Stimulated activated CD4-positive, alpha-beta T cell treated with anti-CD3 and anti-CD28 coated beads, Interleukin-4, amount 100 ng/mL, for 1 hour (primary cell): ENCODE measurements around the gene PALM3.
"Not testable (repeated sequence)": the region's sequence is repeated elsewhere in the genome, so short reads cannot be mapped to it uniquely, and the experiment has no call there.

ENCODE experiments used
- DNase-seq: peaks from one replicate; pipeline ENCODE4 v3.0.0-alpha.2; 2020

PALM3 gene

DNA sequence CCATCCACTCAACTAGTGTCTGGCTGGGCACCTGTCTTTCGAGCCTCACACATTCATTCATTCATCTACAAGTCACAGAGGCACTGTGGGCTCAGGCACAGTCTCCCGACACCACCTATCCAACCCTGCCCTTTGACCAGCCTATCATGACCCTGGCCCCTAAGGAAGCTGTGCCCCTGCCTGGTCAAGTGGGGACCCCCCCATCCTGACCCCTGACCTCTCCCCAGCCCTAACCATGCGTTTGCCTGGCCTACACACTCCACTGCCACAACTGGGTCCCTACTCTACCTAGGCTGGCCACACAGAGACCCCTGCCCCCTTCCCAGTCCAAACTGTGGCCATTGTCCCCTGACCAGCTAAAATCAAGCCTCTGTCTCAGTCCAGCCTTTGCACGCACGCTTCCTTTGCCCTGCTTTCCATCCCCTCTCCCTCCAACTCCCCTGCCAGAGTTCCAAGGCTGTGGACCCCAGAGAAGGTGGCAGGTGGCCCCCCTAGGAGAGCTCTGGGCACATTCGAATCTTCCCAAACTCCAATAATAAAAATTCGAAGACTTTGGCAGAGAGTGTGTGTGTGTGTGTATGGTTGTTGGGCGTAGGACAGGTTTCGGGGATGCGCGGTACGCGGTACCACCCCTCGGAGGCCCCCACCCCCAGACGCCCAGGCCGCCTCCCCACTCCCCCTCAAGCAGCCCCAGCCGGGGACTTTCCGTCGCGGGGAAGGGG, 30.7 kb downstream of the PALM3 start:
- no peak for DNase-seq

DNA sequence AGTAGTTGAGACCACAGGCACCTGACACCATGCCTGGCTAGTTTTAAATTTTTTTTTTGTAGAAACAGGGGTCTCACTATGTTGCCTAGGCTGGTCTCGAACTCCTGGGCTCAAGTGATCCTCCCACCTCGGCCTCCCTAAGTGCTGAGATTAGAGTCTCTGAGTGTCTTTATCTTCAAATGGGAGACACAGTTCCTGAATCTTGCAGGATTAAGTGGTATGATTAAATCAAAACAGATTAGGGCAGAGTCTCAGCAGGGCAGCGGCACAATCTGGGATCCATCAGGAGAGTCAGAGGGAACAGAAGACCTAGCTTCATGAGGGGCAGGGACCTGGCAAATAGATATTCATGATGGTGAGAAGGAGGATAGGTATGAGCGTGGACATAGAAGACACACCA, 33.0 kb downstream of the PALM3 start:
- DNase-seq = no peak

DNA sequence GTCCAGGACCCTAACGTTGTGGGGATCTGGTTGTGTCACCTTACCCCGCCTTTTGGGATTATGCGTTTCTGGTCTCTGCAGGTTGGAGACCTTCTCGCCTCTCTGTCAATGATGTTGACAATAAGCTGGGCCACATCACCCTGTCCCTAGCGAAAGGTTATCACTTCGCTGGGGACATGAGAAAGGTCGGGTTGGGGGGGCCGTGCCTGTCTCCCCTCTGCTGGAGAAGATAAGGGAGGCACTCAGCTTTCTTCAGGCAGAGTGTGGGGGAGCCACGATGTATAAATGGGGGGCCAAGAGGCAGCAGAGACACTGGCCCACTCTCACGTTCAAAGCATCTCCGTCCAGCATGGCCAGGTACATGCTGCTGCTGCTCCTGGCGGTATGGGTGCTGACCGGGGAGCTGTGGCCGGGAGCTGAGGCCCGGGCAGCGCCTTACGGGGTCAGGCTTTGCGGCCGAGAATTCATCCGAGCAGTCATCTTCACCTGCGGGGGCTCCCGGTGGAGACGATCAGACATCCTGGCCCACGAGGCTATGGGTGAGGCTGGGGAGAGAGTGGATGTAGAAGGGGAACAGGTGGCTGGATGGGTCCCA, 33.9 kb downstream of the PALM3 start, which contains the start of gene RLN3:
RLN3 (plus strand) TSS at position 293 of the 595 bp plus-strand sequence; CDS start at position 350, 57 bp downstream.
- DNase-seq = no peak

DNA sequence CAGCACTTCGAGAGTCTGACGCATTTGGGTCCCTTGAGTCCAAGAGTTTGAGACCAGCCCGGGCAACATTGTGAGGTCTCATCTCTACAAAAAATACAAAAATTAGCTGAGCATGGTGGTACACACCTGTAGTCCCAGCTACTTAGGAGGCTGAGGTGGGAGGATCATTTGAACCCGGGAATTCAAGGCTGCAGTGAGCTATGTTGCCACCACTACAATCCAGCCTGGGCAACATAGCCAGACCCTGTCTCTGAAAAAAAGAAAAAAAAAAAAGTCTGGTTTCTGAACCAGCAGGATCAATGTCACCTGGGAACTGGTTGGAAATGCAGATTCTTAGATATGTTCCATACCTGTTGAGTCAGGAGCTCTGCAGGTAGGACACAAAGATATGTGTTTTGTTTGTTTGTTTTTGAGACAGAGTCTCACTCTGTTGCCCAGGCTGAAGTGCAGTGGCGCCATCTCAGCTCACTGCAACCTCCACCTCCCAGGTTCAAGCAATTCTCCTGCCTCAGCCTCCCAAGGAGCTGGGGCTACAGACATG, 35.2 kb downstream of the PALM3 start:
- not testable (repeated sequence) for DNase-seq

DNA sequence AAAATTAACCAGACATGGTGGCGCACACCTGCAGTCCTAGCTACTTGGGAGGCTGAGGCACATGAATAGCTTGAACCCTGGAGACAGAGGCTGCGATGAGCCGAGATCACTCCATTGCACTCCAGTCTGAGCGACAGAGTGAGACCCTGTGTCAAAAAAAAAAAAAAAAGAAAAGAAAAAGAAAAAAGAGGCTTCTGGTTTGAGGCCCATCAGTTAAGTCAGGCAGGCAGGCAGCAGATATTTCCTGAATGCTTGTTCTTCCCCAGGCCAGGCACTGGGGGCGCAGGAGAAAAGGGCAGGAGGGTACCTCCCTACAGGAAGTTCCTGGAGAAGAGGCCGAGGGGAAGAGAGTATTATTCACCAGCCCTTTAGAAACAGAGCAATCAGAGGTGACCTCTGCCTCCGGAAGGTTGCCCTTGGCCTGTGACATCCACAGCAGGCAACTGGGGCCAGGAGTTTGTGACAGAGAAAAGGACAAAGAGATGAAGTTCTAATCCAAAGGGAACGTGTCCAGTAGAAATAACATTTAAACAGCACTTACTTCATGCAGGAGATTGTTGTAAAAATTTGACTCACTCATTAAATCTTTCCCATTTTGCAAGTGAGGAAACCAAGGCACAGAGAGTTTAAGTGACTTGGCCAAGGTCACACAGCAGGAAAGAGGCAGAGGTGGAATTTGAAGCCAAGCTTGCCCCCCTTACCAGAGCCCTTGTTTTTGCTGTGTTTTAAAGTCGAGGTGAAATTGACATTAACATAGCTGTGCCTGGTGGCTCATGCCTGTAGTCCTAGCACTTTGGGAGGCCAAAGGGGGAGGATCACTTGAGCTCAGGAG, 38.3 kb downstream of the PALM3 start:
- no peak for DNase-seq

DNA sequence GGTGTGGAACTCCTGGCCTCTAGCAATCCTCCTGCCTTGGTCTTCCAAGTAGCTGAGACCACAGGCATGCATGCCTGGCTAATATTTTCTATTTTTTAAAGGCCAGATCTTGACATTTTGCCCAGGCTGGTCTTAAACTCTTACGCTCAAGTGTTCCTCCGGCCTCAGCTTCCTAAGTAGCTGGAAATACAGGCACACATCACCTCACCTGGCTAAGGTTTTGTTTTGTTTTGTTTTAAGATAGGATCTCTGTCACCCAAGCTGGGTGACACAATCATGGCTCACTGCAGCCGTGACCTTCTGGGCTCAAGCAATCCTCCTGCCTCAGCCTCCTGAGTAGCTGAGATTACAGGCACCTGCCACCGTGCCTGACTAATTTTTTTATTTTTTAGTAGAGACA, 39.4 kb downstream of the PALM3 start:
- DNase-seq = no peak

DNA sequence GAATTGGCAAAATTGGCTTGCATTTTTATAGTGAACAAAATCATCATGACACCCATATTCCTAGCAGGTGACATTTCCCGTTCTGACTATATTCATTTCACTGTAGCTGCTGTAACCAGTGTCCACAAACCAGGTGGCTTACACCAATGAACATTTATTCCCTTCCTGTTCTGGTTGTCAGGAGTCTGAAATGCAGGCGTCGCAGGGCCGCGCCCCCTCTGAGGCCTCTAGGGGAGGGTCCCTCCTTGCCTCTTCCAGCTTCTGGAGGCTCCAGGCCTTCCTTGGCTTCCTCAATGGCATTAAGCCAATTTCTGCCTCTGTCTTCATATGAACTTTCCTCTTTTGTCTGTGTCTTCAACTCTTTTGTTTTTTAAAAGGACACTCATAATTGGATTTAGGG, 40.4 kb downstream of the PALM3 start:
- DNase-seq = no peak

DNA sequence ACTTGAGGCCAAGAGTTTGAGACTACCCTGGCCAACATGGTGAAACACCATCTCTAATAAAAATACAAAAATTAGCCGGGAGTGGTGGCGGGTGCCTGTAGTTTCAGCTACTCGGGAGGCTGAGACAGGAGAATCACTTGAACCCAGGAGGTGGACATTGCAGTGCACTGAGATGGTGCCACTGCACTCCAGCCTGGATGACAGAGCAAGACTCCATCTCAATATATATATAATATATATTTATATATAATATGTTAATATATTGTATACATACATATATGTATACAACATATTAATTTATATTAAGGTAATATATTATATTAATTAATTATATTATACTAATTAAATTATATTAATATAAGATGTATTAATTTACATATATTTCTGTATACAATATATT, 42.1 kb downstream of the PALM3 start:
- not testable (repeated sequence) for DNase-seq

DNA sequence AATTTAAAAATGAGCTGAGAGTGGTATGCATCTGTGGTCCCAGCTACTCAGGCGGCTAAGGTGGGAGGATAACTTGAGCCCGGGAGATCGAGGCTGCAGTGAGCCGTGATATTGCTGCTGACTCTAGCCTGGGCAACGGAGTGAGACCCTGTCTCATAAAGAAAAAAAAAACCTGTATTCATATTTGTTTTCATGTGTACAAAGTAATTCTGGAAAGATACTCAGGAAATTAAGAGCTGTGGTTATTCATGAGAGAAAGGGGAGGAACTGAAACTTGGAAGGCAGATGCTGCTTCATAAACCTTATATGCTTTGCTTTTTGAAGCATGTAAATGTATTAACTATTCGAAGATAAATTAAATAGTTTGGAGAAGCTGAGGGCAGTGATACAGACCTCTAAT, 42.8 kb downstream of the PALM3 start:
- no peak for DNase-seq

DNA sequence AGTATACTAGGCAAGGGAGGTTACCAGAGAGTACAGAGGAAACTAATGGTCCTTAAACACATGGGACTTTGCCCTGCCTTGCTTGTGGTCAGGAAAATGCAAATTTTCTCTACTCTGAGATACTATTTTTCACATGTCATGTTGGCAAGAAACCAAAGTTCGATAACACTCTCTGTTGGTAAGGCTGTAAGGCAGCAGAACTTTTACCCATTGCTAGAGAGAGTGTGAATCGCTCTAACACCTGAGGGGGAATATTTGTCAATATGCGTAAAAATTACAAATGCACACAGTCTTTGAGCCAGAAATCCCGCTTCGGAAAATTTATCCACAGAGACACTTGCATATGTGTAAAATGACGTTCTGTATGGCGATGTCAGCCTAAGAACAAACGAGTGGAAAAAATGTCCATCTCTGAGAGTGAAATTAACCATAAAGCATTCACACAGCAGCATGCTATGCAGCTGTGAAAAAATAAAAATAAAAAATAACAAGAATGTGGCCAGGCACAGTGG, 46.3 kb downstream of the PALM3 start:
- no peak for DNase-seq

DNA sequence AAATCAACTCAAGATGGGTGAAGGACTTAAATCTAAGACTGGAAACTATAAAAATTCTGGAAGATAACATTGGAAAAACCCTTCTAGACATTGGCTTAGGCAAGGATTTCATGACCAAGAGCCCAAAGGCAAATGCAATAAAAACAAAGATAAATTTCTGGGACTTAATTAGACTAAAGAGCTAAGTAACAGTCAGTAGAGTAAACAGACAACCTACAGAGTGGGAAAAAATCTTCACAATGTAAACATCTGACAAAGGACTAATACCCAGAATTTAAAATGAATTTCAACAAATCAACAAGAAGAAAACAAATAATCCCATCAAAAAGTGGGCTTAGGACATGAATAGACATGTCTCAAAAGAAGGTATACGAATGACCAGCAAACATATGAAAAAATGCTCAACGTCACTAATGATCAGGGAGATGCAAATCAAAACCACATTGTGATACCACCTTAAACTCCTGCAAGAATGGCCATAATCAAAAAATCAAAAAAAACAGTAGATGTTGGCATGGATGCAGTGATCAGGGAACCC, 49.4 kb downstream of the PALM3 start:
- DNase-seq = no peak

DNA sequence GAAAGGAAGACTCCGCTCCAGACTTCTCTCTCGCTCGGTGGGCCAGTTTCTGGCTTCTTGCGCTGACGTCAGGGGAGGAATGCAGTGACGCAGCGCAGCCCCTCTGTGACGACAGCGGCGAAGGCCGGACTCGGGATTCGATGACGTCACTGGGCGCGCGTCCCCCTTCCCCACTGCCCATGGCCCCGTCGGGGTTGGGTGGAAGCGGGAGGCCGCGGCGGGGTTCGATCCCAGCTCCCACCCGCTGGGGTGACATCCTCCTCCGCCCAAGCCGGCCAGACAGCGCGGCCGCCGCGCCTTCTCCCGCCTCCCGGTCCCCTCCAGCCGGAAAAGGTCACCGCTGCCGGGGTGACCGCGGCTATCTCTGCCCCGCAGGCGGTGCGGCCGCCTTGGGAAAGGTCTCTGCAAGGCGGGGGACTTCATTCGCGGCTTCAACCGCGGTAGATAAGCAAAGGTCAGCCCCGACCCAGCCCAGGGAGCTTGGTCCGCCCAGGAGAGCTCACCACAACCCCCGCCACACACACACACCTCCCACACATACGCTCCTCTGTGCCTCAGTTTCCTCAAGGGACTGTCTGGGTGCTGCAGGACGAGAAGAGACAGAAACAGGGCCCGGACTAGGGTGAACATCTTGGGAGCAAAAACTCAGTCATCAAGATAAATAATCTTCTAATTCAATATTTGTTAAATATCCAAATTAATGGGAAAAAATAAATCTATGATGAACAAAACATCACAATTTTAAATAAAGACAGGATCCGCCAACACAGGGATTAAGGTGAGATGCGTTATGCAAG, 54.9 kb downstream of the PALM3 start:
- no peak for DNase-seq

DNA sequence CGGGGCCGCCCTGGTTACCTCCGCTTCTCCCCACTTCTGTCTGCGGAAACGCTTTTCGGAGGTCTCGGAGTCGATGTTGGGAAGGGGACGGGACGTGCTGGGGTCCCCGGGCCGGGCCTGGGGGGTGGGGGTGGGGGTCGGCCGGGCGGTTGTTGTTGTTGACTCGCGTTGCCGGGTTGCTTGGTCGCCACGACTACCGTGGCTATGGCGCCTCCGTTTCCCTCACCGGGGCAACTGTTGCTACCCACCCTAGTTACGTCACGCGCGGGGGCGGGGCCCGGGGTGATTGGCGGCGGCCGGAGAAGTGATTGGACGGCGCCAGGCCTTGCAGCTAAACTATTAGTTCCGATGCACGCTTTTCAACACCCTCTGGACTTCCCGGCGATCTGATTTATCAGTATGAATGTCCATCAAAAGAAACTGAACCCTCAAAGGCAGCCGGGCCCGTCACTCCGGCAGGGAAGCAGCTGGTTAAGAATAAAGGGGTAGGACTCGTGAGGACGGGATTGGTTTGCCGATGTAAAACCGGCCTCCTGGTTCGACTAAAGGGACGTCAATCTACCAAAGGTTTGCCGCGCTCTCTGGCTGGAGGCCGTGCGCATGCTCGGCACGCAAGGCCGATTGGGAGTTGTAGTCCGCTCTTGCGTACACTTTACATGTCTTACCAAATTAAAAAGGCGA, 55.7 kb downstream of the PALM3 start, which contains the start of gene RFX1:
RFX1 (minus strand) TSS at position 236 of the 681 bp plus-strand sequence. CDS start 12,477 bp downstream, outside the sequence.
- peak; percentile 100 for DNase-seq

DNA sequence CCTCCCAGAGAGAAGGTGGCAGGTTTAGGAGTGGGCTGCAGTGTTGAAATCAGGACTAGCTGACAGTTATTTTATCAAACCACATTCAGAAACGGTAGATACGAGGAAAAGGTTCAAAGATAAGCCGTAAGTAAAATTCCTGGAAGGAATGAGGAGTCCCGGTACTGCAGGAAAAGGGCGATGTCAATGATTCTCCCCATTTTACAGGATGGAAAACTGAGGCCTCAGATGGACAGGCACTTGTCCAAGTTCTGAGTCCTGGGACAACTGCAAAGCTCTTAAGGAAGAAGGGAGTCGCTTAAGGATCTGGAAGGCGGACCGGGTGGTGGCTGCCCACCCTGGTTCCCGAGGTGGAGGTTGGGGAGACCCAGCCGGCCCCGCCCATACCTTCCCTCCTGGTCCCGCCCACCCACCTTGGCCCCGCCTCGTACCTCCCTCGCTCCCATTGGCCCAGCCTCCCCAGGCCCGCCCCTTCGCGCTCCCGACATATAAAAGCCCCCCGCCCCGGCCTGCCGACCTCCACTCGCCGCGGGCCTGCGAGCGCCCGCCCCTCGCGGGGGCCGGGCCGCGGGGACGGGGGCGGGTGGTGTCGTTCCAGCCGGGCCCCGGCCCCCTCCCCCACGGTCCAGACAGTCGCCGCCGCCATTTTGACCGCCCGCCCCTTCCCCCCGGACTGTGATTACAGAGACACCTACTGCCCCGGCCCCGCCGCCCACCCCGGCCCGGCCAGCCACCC, 56.4 kb downstream of the PALM3 start:
- DNase-seq = peak; percentile 88

DNA sequence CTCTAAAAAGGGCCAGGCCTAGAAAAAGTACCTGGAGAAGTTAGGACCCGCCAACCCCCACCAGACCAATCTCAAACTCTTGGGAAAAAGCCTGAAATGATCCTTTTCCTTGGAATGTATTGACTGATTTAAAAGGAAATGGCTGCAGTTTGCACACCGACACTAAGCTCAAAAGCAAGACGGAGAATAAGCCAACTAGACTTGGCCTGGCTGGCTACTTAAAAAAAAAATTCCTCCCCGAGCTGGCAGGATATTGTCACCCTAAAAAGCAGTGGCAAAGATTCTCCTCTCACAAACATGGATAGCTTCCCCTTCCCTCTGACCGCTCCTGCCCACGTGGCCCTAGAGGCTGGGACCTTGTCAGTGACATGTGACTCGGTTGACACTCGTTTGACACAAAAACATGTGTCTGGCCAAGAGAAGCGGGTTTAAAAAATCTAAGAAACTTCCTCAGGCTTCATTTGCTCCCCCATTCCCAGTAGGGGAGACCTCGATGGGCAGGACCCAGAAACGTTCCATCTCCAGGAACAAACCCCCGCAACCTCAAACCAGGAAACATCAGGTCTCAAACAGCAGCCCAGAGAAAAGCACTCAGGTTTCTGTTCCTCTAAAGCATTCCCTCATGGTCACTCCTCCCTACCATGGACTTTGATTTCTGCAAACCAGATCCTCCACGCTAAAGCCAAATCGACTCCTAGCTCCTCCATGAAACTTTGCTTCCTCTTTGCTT, 57.1 kb downstream of the PALM3 start:
- no peak for DNase-seq
